NCI-H82 (cell line): ENCODE data around the gene FOXN3.

Experiments used
- DNase-seq: peaks from one replicate; lab custom pipeline; 2025; lab: John Stamatoyannopoulos, UW

Gene FOXN3

DNA sequence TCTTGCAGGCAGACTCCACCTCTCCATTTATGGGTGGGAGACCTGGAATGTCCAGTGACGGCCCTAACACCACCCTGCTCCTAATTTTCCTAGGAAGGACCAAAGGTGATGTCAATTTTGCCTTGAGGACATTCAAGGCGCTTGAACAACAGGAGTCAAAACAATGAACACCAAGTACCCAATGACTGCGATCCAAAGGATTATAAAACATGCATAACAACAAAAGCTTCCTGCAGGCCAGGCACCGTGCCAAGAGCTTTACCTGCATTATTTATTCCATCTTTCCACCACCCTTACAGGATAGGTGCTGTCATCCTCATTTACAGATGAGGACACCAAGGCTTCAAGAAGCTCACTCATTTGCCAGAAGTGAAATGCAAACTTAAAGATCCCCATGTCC lies 15.2 kb upstream of the FOXN3 start:
- no peak for DNase-seq

DNA sequence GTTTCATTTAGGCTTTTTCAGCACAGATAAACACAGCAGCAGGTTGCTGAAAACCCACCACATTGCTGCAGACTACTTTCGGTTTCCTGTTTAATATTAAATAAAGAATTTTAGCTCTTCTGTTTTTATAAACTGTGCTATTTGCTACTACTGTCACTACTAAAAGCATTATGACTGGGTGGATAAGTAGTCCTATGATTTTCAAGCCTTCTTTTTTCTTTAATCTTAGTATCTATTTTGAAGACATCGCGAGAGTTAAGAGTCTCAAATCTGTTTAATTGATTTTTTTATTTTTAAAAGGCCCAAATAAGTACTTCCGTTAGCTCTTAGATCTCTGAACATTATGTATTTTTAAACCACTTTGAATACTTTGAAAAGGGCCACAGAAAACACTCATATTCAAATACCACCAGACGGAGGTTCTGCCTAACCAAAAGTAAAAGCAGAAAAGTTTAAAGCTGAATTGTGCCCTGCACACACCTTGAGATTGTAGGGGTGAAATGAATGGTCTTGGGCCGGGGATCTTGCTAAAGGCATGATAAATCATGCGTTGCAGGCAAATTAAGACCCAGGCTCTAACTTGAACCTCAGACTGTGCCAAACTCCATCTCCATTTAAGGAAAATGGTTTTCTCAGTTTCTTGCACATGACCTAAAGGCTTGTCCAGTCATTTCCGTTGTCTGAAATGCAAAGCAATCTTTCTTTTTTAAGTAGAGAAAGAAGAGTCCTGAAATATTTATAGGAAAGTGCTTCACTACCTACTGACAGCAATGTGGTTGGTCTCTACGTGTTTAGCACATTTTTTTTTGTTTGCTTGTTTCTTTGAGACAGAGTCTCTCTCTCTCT lies 13.6 kb upstream of the FOXN3 start:
- DNase-seq = no peak

DNA sequence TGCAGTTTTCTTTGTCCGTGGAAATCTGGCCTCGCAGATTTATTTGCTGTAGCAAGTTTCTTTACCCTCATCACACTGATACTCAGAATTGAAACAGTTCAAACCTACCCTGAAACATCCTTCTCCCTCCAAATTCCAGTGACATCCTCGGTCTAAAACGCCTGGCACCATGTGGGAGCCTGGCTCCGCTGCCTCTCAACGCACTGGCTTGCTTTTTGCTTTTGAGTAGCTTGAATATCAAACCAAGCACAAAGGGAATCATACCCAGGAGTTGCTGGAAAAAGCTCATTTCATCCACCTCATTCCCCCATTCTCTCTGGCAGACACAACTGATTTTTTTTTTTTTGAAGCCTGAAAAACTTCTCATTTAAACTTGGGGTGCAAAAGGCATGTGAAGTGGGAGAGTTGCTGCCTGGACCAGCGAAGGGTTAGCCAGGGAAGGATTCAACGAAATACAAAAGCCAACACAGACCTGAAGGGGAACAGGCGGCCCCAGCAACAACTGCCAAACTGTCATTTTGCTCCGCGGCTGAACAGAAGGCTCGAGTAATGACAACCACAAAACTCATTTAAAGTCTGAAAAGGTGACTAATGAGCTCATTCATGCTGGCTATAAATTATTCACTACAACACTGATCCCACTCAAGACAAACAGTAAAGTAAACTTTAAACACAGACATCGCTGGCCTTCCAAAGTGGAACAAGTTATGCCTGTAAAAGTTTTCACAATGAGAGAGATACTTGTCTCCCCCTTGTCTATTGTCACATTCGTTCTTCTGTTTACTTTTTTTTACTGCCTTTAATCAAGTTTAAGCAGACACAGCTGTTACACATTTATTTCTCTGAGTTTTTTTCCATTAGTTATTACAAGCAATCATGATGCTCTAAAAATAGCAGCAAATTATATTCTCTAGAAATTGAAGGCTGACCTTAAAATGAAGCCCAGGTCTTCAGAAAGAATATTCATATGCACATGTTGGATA lies 12.5 kb upstream of the FOXN3 start:
- peak; percentile 27 for DNase-seq

DNA sequence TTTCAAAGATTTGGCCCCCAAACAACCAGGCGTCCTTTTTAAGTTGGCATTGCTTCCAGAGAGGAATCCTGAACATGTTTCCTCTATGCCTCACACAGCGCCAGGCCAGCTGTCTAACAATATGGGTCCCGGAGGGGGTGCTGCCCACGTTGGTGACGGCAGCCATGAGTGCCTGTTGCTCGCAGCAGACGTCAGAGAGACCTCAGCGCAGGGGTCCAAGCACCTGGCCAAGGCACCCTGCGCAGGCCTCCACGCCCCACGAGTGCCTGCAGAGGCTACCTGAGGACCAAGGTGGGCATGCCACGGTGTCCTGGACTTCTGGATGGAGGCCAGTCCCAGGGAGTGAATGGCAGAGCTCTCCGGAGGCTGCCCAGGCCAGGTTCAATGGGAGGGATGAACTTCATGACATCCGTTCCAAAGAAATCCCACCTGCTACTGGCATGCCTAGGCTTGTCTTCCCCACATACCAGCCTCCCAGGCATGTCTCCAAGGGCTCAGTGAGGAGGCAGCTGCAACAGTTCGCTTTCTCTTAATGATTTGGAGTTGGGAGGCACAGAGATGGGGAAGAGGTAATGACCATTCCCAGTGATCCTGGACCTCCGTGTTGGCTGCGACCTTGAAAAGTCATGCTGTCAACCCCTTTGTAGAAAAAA lies 11.6 kb upstream of the FOXN3 start:
- DNase-seq = no peak

DNA sequence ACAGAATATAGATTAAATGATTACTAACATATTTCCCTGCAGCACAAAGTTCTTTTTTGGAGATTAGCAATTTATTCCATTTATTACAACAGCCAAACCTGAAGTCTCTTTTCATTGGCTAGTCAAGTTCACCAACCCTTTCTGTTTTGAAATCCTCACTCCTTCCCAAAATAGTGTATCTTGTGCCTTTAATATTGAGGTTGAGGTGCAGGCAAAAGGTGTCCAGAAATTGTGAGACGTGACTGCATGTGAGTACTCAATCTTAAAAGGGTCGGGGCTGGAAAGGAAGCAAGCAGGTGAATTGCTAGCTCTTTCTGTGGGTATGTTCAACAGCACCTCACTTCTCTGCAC lies 11.1 kb upstream of the FOXN3 start:
- no peak for DNase-seq

DNA sequence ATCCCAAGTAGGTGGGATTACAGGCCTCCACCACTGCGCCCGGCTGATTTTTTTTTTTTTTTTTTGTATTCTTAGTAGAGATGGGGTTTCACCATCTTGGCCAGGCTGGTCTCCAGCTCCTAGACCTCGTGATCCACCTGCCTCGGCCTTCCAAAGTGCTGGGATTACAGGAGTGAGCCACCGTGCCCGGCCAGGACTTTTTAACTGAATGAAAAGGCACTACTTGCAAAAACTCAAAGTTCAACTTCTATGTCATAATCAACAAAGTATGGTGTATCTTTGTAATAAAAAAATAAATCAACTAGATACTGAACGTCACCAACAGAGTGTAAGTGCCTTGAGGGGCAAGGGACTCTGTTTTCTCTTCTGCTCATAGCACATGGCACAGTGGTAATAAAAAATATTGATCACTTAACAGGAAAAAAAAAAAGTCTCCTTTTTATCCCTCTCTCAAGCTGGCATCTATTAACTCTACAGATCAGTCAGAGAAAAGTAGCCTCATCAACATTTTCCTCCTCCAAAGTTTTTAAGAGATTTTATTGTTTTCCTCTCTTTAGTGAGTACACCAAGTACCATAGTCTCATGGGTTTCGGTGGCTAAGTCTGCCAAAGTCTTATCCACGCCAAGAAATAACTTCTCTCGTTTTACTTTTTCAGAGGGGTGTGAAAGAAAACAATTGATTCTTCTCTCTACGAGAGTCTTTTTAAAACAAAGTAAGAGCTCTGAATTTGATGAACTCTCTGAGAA lies 10.6 kb upstream of the FOXN3 start:
- no peak for DNase-seq

DNA sequence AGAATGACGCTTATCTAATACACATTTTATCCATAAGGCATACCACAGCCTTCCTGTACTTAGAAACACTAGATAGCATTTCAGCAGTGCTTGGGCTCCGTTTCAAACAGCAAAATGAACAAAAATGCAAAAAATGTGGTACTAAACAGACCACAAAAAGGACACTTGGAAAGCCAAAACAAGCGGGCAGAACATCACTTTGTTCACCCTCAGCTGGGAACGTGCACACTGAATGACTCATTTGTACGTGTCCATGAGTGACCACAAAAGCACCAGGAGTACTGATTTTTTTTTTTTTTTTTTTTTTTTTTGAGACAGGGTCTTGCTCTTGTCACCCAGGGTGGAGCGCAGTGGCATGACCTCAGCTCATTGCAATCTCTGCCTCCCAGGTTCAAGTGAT lies 8.9 kb upstream of the FOXN3 start:
- DNase-seq = no peak

DNA sequence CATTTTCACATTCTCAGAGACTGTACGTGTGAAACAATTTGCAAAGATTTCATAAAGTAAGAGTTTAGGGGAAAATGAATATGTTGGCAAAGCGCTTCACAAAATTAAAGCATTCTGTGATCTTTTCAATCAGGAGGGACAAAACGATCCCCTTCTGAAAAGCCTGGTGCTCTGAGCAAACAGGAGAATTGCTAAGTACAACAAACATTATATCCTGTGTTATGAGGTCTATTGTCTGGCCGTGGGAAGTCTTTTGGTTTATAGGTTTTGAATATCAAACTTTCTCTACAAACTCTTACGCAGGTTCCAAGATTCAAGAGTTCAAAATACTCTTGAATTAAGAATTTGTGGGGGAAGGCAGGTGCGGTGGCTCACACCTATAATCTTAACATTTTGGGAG lies 7.2 kb upstream of the FOXN3 start:
- no peak for DNase-seq

DNA sequence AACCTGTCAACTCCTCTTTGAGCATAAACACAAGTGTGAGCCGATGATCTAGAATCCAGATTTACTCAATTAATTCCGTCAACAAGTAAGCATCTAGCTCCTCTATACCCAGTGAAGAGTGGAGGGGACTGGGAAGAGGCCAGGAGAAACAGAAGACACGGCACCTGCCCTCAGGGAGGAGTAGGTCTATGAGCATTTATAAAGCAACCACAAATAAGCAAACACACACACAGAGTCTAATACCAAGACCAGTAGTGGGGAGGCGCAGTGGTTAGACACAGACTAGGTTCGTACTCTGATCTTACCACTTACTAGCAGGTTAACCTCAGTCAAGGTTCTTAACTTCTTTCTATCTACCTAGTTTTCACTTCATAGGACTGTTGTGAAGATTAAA lies 5.9 kb upstream of the FOXN3 start:
- DNase-seq = no peak

DNA sequence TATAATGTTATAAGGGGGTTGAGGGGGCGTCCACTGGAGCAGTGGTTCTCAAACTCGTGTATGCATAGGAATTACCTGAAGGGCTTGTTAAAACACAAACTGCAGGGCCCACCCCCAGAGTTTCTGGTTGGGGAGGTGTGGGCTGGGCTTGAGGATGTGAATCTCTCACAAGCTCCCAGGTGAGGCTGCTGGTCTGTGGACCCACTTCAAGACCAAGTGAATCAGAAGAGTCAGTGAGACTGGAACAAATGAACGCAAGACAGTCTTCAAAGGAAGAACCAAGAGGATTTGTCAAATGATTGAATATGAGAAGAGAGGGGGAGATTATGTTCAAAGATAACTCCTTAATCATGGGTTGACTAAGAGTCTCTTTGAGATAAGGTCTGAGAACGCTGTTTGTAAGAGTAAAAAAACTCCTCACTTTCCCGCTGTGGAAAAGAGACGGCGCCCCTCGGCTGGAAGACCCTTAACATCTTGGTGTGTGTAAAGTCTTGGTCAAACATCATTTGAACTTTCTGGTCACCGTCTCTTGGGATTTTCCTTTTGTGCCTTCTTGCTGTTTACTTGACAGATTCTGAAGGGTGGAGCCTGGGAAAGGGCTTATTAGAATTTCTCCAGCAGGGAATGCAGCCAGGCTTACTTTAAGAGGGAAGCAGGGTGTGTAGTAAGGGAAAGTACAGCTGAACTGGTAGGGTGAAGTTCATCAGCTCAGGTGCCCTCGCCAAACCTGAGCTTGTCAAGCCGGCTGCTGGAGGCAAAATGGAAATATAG lies 5.3 kb upstream of the FOXN3 start:
- DNase-seq = no peak

DNA sequence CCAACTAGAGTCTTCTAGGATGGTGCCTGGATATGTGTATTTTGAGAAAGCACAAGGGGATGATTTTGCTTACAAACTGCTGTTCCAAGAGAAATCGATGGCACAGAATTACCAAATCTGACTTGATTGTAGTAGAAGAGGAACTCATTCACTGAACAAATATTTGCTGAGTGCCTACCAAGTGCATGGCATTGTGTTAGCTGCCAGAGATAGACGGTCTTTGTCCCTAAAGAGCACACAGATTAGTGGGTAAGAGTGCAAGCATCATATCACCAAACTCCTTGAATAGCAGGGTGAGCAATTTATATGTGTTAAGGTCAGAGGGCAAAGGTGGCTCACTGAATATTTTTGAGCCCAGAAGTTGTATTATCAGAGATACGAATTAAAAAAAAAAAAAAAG lies 3.5 kb upstream of the FOXN3 start:
- DNase-seq = no peak

DNA sequence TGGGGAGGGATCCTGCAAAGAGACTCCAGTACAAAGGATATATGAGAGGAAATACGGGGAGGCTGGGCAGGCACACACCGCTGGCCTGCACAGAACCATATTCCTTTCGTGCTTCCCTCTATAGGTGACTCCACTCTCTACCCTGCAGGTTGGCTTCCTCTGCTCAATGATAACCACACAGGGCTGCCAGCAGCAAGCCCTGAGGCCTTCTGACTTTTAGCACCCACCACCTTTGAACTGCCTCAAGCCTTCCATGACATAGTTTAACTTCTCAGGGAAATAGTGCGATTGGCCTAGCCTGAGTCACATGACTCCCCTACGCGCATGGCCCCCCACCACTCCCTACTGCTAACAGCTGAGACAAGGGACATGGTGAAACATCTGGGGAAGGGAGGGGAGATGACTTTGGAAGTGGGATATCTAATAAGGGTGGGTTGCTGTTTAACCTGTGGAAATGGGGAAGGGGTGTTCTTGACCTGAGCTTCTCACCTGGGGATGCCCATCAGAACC lies 3.0 kb upstream of the FOXN3 start:
- no peak for DNase-seq

DNA sequence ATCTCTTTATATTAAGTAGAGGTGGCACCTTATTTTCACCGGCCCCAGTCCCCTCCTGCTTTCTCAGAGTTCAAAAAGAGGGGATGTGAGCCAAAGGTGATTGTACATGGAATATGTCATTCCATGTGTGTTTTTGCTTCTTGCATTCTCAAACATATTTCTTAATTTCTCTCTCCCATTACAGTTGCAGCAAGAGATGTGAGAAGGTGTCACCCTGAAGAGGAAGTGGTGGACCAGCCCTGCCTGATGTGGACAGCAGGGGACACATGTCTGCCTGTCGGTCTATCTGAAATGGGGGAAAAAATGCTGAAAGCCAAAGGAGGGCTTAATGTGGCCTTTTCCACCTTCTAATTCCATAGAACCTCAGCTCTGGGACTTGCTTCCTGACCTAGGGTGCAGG lies 1.9 kb upstream of the FOXN3 start:
- DNase-seq = no peak

DNA sequence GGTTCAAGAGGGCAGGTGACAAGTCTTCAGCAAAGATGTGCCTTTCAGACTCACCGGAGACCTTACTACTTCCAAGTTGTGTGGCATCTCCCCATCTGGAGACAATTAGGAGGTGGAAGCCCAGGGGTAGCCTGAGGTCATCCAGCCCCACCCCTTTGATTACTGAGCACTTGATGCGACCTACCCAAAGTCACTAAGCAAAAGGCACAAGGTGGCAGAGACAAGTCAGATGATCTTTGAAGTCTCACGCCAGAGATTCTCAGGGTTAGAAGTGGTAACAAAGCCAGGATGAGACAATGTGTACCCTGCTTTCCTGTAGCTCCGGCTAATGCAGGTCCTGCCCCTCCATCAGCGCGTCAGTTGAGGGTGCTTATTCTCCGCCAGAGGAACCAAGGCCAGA lies 1.4 kb upstream of the FOXN3 start:
- peak; percentile 46 for DNase-seq

DNA sequence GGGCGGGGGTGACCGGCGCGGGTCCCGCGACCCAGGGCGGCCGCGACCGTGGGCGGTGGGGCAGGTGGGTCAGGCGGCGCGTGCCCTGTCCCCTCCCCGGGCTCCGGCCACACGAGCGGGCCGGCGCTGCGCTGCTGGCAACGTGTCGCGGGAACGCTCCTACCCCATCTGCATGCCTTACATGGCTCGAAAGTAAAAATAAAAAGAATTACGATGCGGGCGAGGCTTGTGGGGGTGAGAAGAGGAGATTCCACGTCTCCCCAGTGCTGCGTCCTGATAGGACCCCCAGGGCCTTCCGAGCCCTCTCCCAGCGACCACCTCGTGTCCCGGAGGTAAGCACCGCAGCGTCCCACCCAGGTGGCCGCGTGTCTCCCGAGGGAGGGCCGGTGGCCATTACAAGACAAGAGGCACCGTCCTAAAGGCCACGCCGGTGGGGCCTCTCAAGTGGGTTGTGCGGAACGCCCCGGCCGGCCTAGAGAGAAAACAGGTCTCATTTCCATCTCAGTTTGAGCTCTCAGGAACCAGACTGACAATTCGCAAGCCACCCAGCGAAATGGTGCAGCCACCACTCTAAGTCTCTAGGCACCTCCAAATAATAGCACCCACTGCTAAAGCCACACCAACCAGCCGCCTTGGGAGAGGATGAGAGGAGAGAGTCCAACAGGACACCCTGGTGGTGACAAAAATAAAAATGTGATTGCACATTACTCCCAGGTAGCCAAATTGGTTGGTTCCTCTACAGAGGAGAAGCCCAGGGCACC lies 612 bp upstream of the FOXN3 start:
- peak; percentile 79 for DNase-seq

DNA sequence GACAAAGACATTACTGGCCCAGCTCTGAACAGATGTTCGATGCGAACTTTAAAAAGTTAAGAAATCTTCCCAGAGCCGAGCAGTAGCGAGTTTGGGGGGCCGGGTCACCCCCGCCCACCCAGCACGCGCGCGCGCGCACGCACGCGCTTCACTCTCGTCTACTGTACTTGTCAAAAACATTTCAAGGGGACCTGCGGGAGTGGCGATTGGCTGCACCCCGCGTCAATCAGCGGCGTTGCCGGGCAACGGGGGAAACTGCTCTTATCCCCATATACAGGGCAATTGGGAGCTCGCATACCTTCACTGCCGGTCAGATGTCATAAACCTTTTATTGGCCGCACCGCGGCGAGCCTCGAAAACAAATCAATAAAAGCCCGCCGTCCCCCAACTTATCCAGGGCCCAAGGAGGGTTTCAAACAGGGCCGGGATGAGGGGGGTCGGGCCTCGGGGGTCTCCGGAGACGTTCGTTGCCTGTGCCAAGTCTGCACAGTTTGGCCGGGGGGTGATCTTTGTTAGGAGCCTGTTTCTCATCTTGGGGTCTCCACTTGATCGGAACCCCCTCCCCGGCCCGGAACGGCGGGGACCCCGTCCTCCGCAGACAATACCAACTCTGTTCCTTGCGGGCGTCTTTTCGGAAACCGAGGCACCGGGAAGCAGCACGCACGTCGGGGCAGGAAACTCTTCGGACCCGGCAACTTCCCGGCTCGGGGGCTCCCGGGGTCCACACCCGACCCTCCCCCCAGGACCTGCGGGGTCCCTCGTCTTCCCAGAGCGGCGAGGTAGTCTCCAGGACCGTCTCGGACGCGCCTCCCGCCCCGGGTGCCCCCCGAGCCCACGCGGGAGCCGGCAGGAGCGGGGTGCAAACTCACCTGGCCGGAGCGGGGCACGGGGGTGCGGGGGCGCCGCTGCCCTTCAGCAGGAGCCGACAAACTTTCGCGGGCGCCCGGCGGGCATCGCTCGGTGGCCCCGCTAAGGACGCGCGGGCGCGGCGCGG lies 734 bp downstream of the FOXN3 start:
- peak; percentile 92 for DNase-seq

DNA sequence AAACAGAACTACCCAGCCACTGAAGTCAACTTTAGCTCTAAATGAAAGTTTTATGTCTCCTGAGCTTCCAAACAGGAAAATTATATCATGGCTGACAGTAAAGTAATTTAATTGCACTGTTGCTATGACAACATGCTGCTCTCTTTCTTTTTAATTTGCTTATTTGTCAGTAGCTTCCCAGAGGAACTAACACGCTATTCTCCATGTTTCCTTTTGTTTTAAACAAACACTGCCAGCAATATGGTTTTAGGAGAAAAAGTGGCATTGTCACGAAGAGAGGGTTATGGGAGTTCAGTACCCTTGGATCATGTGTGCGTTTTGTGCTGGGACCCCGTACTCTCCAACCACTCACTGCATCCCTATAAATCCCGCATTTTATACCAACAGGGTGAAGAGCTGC lies 1.9 kb downstream of the FOXN3 start:
- no peak for DNase-seq

DNA sequence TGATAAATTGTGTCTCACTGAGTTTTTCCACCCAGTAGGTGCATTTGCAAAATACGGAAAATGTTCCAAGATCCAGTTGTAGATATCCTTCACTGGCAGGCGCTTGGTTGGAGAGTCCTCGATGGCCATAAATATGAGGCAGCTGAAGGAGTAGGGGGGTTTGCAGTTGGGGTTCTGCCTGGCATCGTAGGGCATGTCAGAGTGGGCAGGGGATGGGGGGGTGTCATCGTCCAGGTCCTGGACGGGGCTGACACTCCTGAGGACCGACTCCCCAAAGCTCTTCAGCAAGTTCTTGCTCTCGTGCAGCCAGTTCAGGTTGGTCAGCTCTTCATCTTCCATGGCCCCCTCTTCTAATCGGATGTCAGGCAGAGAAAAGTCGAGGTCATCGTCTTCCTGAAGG lies 5.1 kb downstream of the FOXN3 start:
- no peak for DNase-seq

DNA sequence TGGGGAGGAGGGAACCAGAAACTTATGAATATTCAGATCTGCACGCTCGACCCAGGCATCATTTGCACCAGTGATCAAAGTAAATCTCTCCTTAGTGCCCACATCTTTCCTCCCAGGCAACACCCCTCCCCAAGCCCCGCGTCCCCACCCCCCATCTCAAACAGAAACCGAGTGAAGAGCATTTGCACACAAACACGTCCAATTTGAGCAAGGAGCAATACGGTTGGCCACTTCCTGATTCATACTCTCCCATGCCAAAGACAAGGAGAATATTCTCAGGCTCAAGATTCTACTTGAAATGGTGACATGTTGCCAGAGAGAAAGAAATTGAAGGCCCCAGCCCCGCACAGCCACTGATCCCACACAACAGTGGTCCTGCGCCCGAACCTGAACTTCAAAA lies 7.1 kb downstream of the FOXN3 start:
- DNase-seq = no peak
